Measurements from ENCODE around the gene GPR137B.

GPR137B gene

DNA sequence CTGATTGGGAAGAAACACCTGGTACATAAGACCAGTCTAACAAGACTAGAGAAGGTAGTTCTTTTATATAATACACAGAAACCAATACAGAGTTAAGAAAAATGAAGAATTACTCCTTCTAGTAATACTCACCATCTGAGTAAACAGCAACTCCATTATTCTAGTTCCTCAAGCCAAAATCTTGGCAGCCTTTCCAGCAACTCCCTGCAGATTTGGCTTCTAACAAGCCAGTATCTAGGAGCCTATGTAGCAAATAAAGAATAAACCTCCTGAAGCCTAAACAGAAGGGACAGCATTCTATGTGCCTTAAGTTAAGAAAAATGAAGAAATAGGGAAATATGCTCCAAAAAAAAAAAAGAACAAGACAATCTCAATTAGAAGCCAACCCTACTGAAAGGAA is 114.9 kb downstream of the GPR137B start:
- Mint-ChIP-seq H3K4me3 (no peak overlapping the region), H3K27me3 (no peaks in the 10 kb centered on the region), H3K4me1 (ENCODE audit: low read depth) (peaks cover 24% of the 10 kb centered on the region), H3K9me3 (peaks cover 37% of the 10 kb centered on the region), H3K36me3 (ENCODE audit: low read depth) (peaks cover 60% of the 10 kb centered on the region), H3K27ac (no peak overlapping the region)

DNA sequence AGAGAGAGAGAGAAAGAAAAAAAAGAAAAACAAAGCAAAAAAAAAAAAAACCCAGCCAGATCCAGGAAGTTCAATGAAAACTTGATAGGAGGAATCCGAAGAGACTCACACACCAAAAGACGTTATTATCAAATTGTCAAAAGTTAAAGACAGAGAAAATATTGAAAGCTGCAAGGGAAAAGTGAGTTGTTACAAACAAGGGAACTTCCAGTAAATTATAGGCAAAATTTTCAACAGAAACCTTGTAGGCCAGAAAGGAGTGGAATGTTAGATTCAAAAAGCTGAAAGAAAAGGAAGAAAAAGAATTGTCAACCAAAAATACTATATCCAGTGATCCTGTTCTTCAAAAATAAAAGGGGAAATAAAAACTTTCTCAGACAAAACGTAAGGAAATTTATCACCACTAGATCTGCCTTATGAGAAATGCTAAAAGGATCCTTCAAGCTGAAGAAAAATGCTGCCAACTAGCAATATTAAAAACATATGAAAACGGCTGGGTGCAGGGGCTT is 115.8 kb downstream of the GPR137B start:
- Mint-ChIP-seq H3K9me3 (peaks cover 37% of the 10 kb centered on the region), H3K4me1 (ENCODE audit: low read depth) (peaks cover 24% of the 10 kb centered on the region), H3K27ac (no peak overlapping the region), H3K27me3 (no peaks in the 10 kb centered on the region), H3K4me3 (no peak overlapping the region), H3K36me3 (ENCODE audit: low read depth) (peaks cover 69% of the 10 kb centered on the region)

Data from stimulated activated naive CD8-positive, alpha-beta T cell treated with anti-CD3 and anti-CD28 coated beads, Interleukin-15, Interleukin-2, amounts not matched to agents 100 ng/mL and 50 ng/mL, for 24 hours (primary cell).